GM13977 (cell line): Measurements from ENCODE around the gene NMNAT2.
A peak's percentile ranks its signal among the peaks of the same experiment; 100 is the strongest.

Source experiments
- DNase-seq: peaks from one replicate; pipeline ENCODE4 v3.0.0; 2012; ENCODE audit warnings: low spot score
- in situ Hi-C: fragments of 300-500 bp; cut with MboI; formaldehyde crosslinking; loops from one replicate; pipeline ENCODE4 v1.12.0; 2022; ENCODE audit warnings: low sequenced_read_pairs, low pct_unique_long_range_greater_than_20kb, mixed read lengths, inconsistent platforms; ENCODE audit not compliant: unreplicated experiment
- TF ChIP-seq, protein P1 (sequence below): IDR thresholded peaks from 2 replicates; pipeline ENCODE4 v1.5.1; 2012; ENCODE audit warnings: mild to moderate bottlenecking, control low read depth; ENCODE audit not compliant: insufficient read depth; ENCODE audit errors: extremely low read depth, missing control alignments

The NMNAT2 gene

DNA sequence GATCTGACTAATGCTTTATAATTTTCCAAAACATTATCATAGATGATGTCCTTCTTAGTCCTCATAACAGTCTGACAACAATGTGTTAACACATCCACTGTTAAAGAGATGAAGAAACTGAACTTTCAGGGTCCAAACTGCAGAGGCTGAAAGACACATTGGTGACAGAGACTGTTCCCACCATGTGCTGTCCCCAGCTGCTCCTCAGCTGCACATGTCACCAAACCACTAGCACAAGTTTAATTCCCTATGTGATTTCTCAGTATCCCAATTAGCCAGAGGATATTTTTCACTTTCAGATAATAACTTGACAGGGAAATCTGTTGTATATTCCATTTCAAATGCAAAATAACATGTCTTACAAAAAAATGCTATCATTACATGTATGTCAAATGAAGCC lies 207.5 kb downstream of the NMNAT2 start:
- TF ChIP-seq, protein P1, sequence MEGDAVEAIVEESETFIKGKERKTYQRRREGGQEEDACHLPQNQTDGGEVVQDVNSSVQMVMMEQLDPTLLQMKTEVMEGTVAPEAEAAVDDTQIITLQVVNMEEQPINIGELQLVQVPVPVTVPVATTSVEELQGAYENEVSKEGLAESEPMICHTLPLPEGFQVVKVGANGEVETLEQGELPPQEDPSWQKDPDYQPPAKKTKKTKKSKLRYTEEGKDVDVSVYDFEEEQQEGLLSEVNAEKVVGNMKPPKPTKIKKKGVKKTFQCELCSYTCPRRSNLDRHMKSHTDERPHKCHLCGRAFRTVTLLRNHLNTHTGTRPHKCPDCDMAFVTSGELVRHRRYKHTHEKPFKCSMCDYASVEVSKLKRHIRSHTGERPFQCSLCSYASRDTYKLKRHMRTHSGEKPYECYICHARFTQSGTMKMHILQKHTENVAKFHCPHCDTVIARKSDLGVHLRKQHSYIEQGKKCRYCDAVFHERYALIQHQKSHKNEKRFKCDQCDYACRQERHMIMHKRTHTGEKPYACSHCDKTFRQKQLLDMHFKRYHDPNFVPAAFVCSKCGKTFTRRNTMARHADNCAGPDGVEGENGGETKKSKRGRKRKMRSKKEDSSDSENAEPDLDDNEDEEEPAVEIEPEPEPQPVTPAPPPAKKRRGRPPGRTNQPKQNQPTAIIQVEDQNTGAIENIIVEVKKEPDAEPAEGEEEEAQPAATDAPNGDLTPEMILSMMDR = no peak
- in situ Hi-C loops = loop anchor here (25.0 kb wide), 1 partner anchor 248 kb away; the partner anchor contains the start of gene SHCBP1L
- no peak for DNase-seq

DNA sequence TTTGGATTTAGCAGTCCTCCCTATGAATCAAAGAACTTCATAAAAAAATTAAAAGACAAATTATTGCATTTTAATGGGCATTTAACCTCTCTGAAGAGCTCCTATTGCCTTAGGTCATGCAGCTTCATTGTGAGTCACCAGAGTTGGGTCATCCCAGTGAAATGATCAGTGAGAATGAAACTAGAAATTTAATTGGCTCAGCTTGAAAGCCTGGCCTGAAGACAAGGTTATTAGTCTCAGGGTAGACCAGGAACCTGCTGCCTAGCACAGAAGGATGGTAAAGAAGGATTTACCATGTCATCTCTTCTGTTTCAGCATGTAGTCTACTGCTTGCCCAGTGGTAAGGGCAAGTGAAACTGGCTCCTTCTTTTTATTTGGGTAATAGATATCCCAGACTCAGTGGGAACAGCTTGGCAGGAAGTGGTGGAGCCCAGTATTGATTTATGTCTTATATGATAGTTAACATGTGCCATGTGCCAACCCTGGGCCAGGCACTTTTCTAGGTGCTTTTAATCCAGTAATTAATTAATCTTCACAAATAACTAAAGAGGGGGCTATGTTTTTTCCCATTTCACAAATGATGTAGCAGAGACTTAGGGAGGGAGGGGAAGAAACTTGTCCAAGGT lies 208.5 kb downstream of the NMNAT2 start:
- in situ Hi-C loops = loop anchor here (25.0 kb wide), 1 partner anchor 247 kb away; the partner anchor contains the start of gene SHCBP1L
- peak; percentile 62 for DNase-seq
- TF ChIP-seq, protein P1 = no peak

DNA sequence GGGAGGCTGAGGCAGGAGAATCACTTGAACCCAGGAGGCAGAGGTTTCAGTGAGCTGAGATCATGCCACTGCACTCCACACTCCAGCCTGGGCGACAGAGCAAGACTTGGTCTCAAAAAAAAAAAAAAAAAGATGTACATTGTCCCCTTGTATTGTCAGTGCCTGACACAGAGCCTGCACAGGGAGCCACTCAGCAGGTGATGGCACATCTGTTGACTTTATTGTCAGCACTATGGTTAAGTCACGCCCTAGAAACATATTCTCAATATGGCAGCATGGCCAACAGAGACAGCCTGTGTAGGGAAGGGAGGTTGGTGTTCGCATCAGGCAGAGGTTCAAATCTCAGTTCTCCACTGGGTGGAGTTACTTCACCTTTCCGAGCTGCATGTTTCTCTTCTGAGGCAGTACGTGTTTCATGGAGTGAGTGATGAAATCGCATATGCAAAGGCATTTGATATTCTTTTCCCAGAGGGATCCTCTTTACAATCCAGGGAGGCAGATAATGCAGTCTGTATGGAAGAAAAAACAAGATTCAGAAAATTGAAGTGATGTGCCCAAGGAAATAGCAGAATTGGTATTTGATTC lies 211.6 kb downstream of the NMNAT2 start:
- no peak for DNase-seq
- in situ Hi-C loops = loop anchor here (25.0 kb wide), 1 partner anchor 244 kb away; the partner anchor contains the start of gene SHCBP1L
- TF ChIP-seq, protein P1 = no peak

DNA sequence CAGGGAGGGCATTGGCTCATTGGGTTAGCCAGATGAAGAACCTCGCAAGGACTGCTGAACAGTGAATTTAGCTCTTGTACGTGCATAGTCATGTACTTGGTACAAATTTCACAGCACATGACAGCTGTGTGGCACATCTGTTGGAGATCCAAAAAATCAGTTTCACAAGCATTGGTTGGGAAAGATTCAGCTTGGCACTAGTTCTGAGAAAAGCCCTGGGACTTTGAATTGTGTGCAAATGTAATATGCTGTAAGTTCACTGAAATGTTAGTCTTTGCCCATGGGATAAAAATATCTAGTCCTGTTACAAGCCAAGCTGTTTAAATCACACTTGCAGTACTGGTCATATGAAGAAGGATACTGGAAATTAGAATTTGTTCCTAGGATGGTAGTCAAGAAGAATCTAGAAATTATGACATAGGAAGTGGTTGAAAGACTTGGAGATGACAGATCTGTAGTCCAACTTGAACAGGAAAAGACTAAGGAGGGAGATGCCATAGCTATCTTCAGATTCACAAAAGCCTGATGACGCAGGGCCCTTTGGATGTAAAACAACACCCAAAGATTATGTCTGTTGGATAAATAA lies 212.9 kb downstream of the NMNAT2 start:
- DNase-seq = no peak
- TF ChIP-seq, protein P1 = no peak
- in situ Hi-C loops = loop anchor here (25.0 kb wide), 1 partner anchor 243 kb away; the partner anchor contains the start of gene SHCBP1L

DNA sequence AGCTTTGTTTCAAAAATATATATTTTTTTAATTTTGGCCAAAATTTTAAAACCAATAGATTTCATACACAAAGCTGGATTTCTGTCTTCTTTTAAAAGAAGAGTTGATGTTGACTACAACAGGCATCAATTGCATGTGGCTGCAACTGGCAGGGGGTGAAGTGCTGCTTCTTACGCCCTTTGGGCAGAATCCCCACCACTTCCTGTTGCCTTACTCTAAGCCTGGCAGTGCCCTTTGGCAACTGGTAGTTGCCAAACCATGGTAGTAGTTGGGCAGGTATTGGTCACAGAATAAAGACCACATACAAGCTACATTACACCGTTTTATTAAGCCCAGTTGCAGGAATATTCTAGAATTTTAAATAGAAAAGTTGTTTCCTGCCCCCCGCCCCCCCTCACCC lies 215.1 kb downstream of the NMNAT2 start:
- in situ Hi-C loops = loop anchor here (25.0 kb wide), 1 partner anchor 241 kb away; the partner anchor contains the start of gene SHCBP1L
- DNase-seq = no peak
- TF ChIP-seq, protein P1 = no peak

DNA sequence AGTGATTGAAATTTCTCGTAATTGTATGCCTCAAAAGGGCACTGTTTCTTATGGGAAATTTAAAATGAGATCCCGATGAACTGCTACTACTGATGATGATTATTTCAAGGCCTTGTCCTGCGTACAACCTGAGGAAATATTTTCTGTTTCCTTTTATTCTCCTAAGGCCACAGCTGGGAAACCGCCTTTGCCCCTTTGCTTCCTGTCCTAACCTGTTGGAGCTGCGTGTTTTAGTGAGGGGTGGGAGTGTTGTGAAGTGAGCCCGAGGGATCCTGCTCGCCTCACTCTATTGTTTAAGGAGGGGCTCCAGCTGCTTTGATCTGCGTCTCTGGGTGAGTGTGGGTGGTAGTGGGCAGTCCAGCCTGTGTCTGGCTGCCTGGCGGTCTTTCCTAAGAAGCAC lies 217.7 kb downstream of the NMNAT2 start:
- no peak for DNase-seq
- TF ChIP-seq, protein P1 = no peak
- in situ Hi-C loops = loop anchor here (25.0 kb wide), 1 partner anchor 238 kb away; the partner anchor contains the start of gene SHCBP1L
